GM23338 (cell line): ENCODE results near the gene TCF7. TPM values are rescaled to one million over a fixed set of nuclear protein-coding genes. Genes with fewer than 3 reads are reported as not detected.
A peak's percentile ranks its signal among the peaks of the same experiment; 100 is the strongest.

ENCODE experiments used
- ATAC-seq: fragments of 200-7000 bp; cut with Tn5 transposase; 3 replicates; pipeline ENCODE4 v1.9.1; 2020
- DNase-seq: peaks from one replicate; pipeline ENCODE4 v3.0.0-alpha.2; 2015; ENCODE audit warnings: low spot score
- H2AFZ ChIP-seq: fragments of 200-600 bp; sonication (generic); 2 replicates; pipeline ENCODE4 v1.8.0; 2016; ENCODE audit warnings: antibody characterized with exemption, mild to moderate bottlenecking, moderate library complexity
- H3F3A ChIP-seq: fragments of 200-600 bp; sonication (generic); replicated peaks from 2 replicates; pipeline ENCODE4 v1.8.0; 2017; ENCODE audit warnings: antibody characterized with exemption, mixed run types, low read depth
- H3K27ac ChIP-seq: fragments of 200-600 bp; sonication (generic); 2 replicates; pipeline ENCODE4 v1.6.1; 2016; ENCODE audit warnings: low read depth
- H3K27me3 ChIP-seq: fragments of 200-600 bp; sonication (generic); 2 replicates; pipeline ENCODE4 v1.8.0; 2016; ENCODE audit warnings: mild to moderate bottlenecking, mixed run types, moderate library complexity; ENCODE audit not compliant: insufficient read depth
- H3K36me3 ChIP-seq: fragments of 200-600 bp; sonication (generic); 2 replicates; pipeline ENCODE4 v1.8.0; 2016; ENCODE audit warnings: mild to moderate bottlenecking; ENCODE audit not compliant: insufficient read depth
- H3K4me1 ChIP-seq: fragments of 200-600 bp; sonication (generic); 2 replicates; pipeline ENCODE4 v1.8.0; 2016; ENCODE audit warnings: mild to moderate bottlenecking, moderate library complexity; ENCODE audit not compliant: insufficient read depth
- H3K4me2 ChIP-seq: fragments of 200-600 bp; sonication (generic); 2 replicates; pipeline ENCODE4 v1.7.1; 2017; ENCODE audit warnings: mixed run types
- H3K4me3 ChIP-seq: fragments of 200-600 bp; sonication (generic); 2 replicates; pipeline ENCODE4 v1.6.1; 2016; ENCODE audit warnings: mixed run types
- H3K79me2 ChIP-seq: fragments of 200-600 bp; sonication (generic); replicated peaks from 2 replicates; pipeline ENCODE4 v1.8.0; 2017; ENCODE audit warnings: mild to moderate bottlenecking; ENCODE audit not compliant: insufficient read depth
- H3K9me2 ChIP-seq: fragments of 200-600 bp; sonication (generic); 2 replicates; pipeline ENCODE4 v1.8.0; 2017; ENCODE audit not compliant: insufficient read depth
- H4K20me1 ChIP-seq: fragments of 200-600 bp; sonication (generic); replicated peaks from 2 replicates; pipeline ENCODE4 v1.8.0; 2017; ENCODE audit warnings: mild to moderate bottlenecking; ENCODE audit not compliant: insufficient read depth
- H3K27ac Mint-ChIP-seq: 2 replicates; pipeline ENCODE4 v1.8.0; 2020; ENCODE audit warnings: inconsistent platforms, mild to moderate bottlenecking, moderate library complexity, mixed read lengths
- H3K27me3 Mint-ChIP-seq: 3 replicates; pipeline ENCODE4 v1.8.0; 2022; ENCODE audit warnings: low read depth, mild to moderate bottlenecking, moderate library complexity, mixed read lengths, inconsistent platforms; ENCODE audit not compliant: insufficient read depth, poor library complexity
- H3K36me3 Mint-ChIP-seq: 3 replicates; pipeline ENCODE4 v1.8.0; 2021; ENCODE audit warnings: low read depth, mild to moderate bottlenecking, inconsistent platforms, moderate library complexity, mixed read lengths
- H3K4me1 Mint-ChIP-seq: 3 replicates; pipeline ENCODE4 v1.8.0; 2020; ENCODE audit warnings: mild to moderate bottlenecking, inconsistent platforms, mixed read lengths
- H3K4me3 Mint-ChIP-seq: 3 replicates; pipeline ENCODE4 v1.8.0; 2021; ENCODE audit warnings: moderate library complexity, mild to moderate bottlenecking, inconsistent platforms, mixed read lengths
- H3K9me3 Mint-ChIP-seq: 3 replicates; pipeline ENCODE4 v1.8.0; 2020; ENCODE audit warnings: moderate library complexity, mild to moderate bottlenecking, inconsistent platforms, mixed read lengths
- CTCF ChIP-seq, 2 experiments: fragments of 200-600 bp in 1 of 2; sonication (generic) in 1 of 2; conservative IDR thresholded peaks; 2 replicates each; pipeline versions ENCODE4 v1.5.1 to v1.6.1; 2016 to 2017; ENCODE audit warnings: antibody characterized with exemption in 2 of 2, low read depth in 2 of 2, mild to moderate bottlenecking in 2 of 2, moderate library complexity in 1 of 2
- NANOG ChIP-seq: IDR thresholded peaks from 2 replicates; pipeline ENCODE4 v1.6.1; 2016; ENCODE audit warnings: antibody characterized with exemption, borderline replicate concordance
- STAT1 ChIP-seq: IDR thresholded peaks from one replicate; pipeline ENCODE4 v1.6.1; 2016; ENCODE audit warnings: antibody characterized with exemption; ENCODE audit not compliant: unreplicated experiment
- ZNF462 ChIP-seq: fragments of 250-450 bp; sonication (Bioruptor Pico); IDR thresholded peaks from 2 replicates; pipeline ENCODE4 v1.5.0; 2020; ENCODE audit warnings: mild to moderate bottlenecking, moderate library complexity
- polyA plus RNA-seq: library from polyadenylated mRNA; unstranded; fragments of >200 nt; fragmentation: Nextera tagmentation; extraction: Ambion mirVana; gene quantifications from 2 replicates; pipeline ENCODE4 v1.2.1, GENCODE V29; 2016
- total RNA-seq: library from RNA; depleted of rRNA; stranded (reverse); fragments of >200 nt; shearing (Covaris generic); gene quantifications from 2 replicates; pipeline ENCODE4 v1.2.3, GENCODE V29; 2014

TCF7 gene
- total and polyA plus RNA-seq, 2 experiments from 2014 or later = 5.6 to 8.1 TPM

GRCh38 chr5:134136221-134136631, 21.7 kb downstream of the TCF7 start (continued):
- TF ChIP-seq ZNF462 = no peak

- no peak overlapping the region for H2AFZ ChIP-seq
- no peak overlapping the region for H3K4me3 ChIP-seq
- TF ChIP-seq ZNF462 (no peak), CTCF (conservative IDR thresholded peaks at IDR 0.05; ENCODE audit: low read depth in 2 of 2) (no peak), STAT1 (no peak), NANOG (no peak)
- H3K27ac ChIP-seq = 0 out of 2 replicates have a peak overlapping the region, but pooled peaks have one; percentile 26
- no peak overlapping the region for H3K27ac Mint-ChIP-seq
- H3K27me3 Mint-ChIP-seq = peaks cover 5% of the 10 kb centered on the region
- H4K20me1 ChIP-seq = peaks cover 25% of the 10 kb centered on the region
- H3K4me1 ChIP-seq = peaks cover 22% of the 10 kb centered on the region; the same call in 1 of the 2 replicates
- H3K36me3 Mint-ChIP-seq = peaks cover 6% of the 10 kb centered on the region; the same call in 1 of the 3 replicates
- no peak for ATAC-seq
- peaks cover 26% of the 10 kb centered on the region for H3K4me1 Mint-ChIP-seq
- no peaks in the 10 kb centered on the region; the same call in 1 of the 2 replicates for H3K79me2 ChIP-seq
- H3K4me3 Mint-ChIP-seq = no peak overlapping the region
- H3K36me3 ChIP-seq = no peaks in the 10 kb centered on the region
- H3K4me2 ChIP-seq = no peak overlapping the region
- peaks cover 3% of the 10 kb centered on the region; the same call in 1 of the 2 replicates for H3F3A ChIP-seq
- H3K9me3 Mint-ChIP-seq = no peaks in the 10 kb centered on the region
- H3K9me2 ChIP-seq = no peaks in the 10 kb centered on the region
- no peaks in the 10 kb centered on the region for H3K27me3 ChIP-seq
- no peak for DNase-seq
These were observed 22.3 kb downstream of the TCF7 start for GRCh38 chr5:134136771-134137170.
